Measurements from ENCODE around the gene SERPINB2. TPM values are rescaled to one million over a fixed set of nuclear protein-coding genes. Genes with fewer than 3 reads are reported as not detected.

The SERPINB2 gene
- total RNA-seq, 1 donor from 2014 or later: 1.7 TPM

- no peak overlapping the region for H3K4me2 ChIP-seq (ENCODE audit: low read length)
- no peak overlapping the region for H3K9ac ChIP-seq (ENCODE audit: low read length)
- H3K27me3 Mint-ChIP-seq (ENCODE audit: low read depth, unreplicated experiment): peaks cover 2% of the 10 kb centered on the region
- H3K4me3 Mint-ChIP-seq (ENCODE audit: unreplicated experiment): no peak overlapping the region
- no peak for FAIRE-seq
- no peak overlapping the region for H3K27ac Mint-ChIP-seq (ENCODE audit: unreplicated experiment)
- H3K27ac ChIP-seq (ENCODE audit: low read depth, low read length): no peak overlapping the region
- H3K4me1 ChIP-seq (ENCODE audit: insufficient read depth, low read length): no peaks in the 10 kb centered on the region
- TF ChIP-seq CTCF (IDR thresholded peaks at IDR 0.05; ENCODE audit: insufficient read depth, low read depth, low read length) (no peak), EZH2 (IDR thresholded peaks at IDR 0.05; ENCODE audit: insufficient read depth, low read length) (no peak)
- no peaks in the 10 kb centered on the region for H3K36me3 Mint-ChIP-seq (ENCODE audit: low read depth, unreplicated experiment)
- DNase-seq (ENCODE audit: low read depth): no peak
- H3K4me3 ChIP-seq (ENCODE audit: insufficient read depth, low read depth, low read length): no peak overlapping the region
- no peaks in the 10 kb centered on the region for H4K20me1 ChIP-seq (ENCODE audit: insufficient read depth, low read length)
- H3K27me3 ChIP-seq (ENCODE audit: insufficient read depth, low read length): no peaks in the 10 kb centered on the region
- H3K9me3 ChIP-seq (ENCODE audit: insufficient read depth, low read depth, low read length): no peaks in the 10 kb centered on the region
- no peak overlapping the region for H2AFZ ChIP-seq (ENCODE audit: low read depth, low read length)
- H3K79me2 ChIP-seq (ENCODE audit: insufficient read depth, low read length): no peaks in the 10 kb centered on the region
- H3K9me3 Mint-ChIP-seq (ENCODE audit: unreplicated experiment): peaks cover 3% of the 10 kb centered on the region
- no peaks in the 10 kb centered on the region for H3K36me3 ChIP-seq (ENCODE audit: insufficient read depth, low read length)
- no peaks in the 10 kb centered on the region for H3K4me1 Mint-ChIP-seq (ENCODE audit: low read depth, unreplicated experiment)
These were observed 27.0 kb upstream of the SERPINB2 start for GRCh38 chr18:63860531-63860930.

- H3K9me3 Mint-ChIP-seq (ENCODE audit: unreplicated experiment): peaks cover 3% of the 10 kb centered on the region
- FAIRE-seq (no peak), DNase-seq (ENCODE audit: low read depth) (no peak)
- Histone ChIP-seq H3K9me3 (ENCODE audit: insufficient read depth, low read depth, low read length) (no peaks in the 10 kb centered on the region), H3K4me3 (ENCODE audit: insufficient read depth, low read depth, low read length) (no peak overlapping the region), H3K9ac (ENCODE audit: low read length) (no peak overlapping the region), H3K27ac (ENCODE audit: low read depth, low read length) (no peak overlapping the region), H4K20me1 (ENCODE audit: insufficient read depth, low read length) (no peaks in the 10 kb centered on the region), H3K27me3 (ENCODE audit: insufficient read depth, low read length) (no peaks in the 10 kb centered on the region), H3K4me1 (ENCODE audit: insufficient read depth, low read length) (no peaks in the 10 kb centered on the region), H3K4me2 (ENCODE audit: low read length) (no peak overlapping the region), H3K36me3 (ENCODE audit: insufficient read depth, low read length) (no peaks in the 10 kb centered on the region), H2AFZ (ENCODE audit: low read depth, low read length) (no peak overlapping the region), H3K79me2 (ENCODE audit: insufficient read depth, low read length) (no peaks in the 10 kb centered on the region)
- no peak overlapping the region for H3K27ac Mint-ChIP-seq (ENCODE audit: unreplicated experiment)
- H3K27me3 Mint-ChIP-seq (ENCODE audit: low read depth, unreplicated experiment): no peaks in the 10 kb centered on the region
- H3K36me3 Mint-ChIP-seq (ENCODE audit: low read depth, unreplicated experiment): no peaks in the 10 kb centered on the region
- no peak overlapping the region for H3K4me3 Mint-ChIP-seq (ENCODE audit: unreplicated experiment)
- H3K4me1 Mint-ChIP-seq (ENCODE audit: low read depth, unreplicated experiment): peaks cover 3% of the 10 kb centered on the region
- TF ChIP-seq CTCF (IDR thresholded peaks at IDR 0.05; ENCODE audit: insufficient read depth, low read depth, low read length): no peak
- TF ChIP-seq EZH2 (IDR thresholded peaks at IDR 0.05; ENCODE audit: insufficient read depth, low read length): no peak
These were observed 20.0 kb upstream of the SERPINB2 start for GRCh38 chr18:63867368-63868125.

GRCh38 chr18:63868546-63868945 is 19.0 kb upstream of the SERPINB2 start:
- Histone ChIP-seq H3K4me3 (ENCODE audit: insufficient read depth, low read depth, low read length) (no peak overlapping the region), H3K4me2 (ENCODE audit: low read length) (no peak overlapping the region), H4K20me1 (ENCODE audit: insufficient read depth, low read length) (no peaks in the 10 kb centered on the region), H3K79me2 (ENCODE audit: insufficient read depth, low read length) (no peaks in the 10 kb centered on the region), H3K36me3 (ENCODE audit: insufficient read depth, low read length) (no peaks in the 10 kb centered on the region), H3K4me1 (ENCODE audit: insufficient read depth, low read length) (no peaks in the 10 kb centered on the region), H3K27me3 (ENCODE audit: insufficient read depth, low read length) (no peaks in the 10 kb centered on the region), H2AFZ (ENCODE audit: low read depth, low read length) (no peak overlapping the region), H3K27ac (ENCODE audit: low read depth, low read length) (no peak overlapping the region), H3K9ac (ENCODE audit: low read length) (no peak overlapping the region), H3K9me3 (ENCODE audit: insufficient read depth, low read depth, low read length) (no peaks in the 10 kb centered on the region)
- Mint-ChIP-seq H3K9me3 (ENCODE audit: unreplicated experiment) (peaks cover 3% of the 10 kb centered on the region), H3K27me3 (ENCODE audit: low read depth, unreplicated experiment) (no peaks in the 10 kb centered on the region), H3K4me3 (ENCODE audit: unreplicated experiment) (no peak overlapping the region), H3K27ac (ENCODE audit: unreplicated experiment) (no peak overlapping the region), H3K36me3 (ENCODE audit: low read depth, unreplicated experiment) (no peaks in the 10 kb centered on the region), H3K4me1 (ENCODE audit: low read depth, unreplicated experiment) (peaks cover 3% of the 10 kb centered on the region)
- TF ChIP-seq EZH2 (IDR thresholded peaks at IDR 0.05; ENCODE audit: insufficient read depth, low read length) (no peak), CTCF (IDR thresholded peaks at IDR 0.05; ENCODE audit: insufficient read depth, low read depth, low read length) (no peak)
- FAIRE-seq (no peak), DNase-seq (ENCODE audit: low read depth) (no peak)

Data from astrocyte (in vitro differentiated cells and primary cell).